Adipocyte (in vitro differentiated cells): ENCODE data around the gene LRRFIP1.

Source experiments
- DNase-seq: peaks from one replicate; pipeline ENCODE4 v3.0.0-alpha.2; 2015; ENCODE audit warnings: low read depth
- H3K27me3 ChIP-seq: replicated peaks from 2 replicates; pipeline ENCODE4 v1.7.0; 2013; ENCODE audit warnings: mild to moderate bottlenecking, low read length, moderate library complexity; ENCODE audit not compliant: control insufficient read depth, insufficient read depth
- H3K36me3 ChIP-seq: 2 replicates; pipeline ENCODE4 v1.7.0; 2013; ENCODE audit warnings: low read length, mild to moderate bottlenecking, moderate library complexity; ENCODE audit not compliant: control insufficient read depth, insufficient read depth, severe bottlenecking
- H3K4me1 ChIP-seq: 2 replicates; pipeline ENCODE4 v1.7.0; 2013; ENCODE audit warnings: mild to moderate bottlenecking, low read length, moderate library complexity; ENCODE audit not compliant: control insufficient read depth, insufficient read depth
- H3K4me3 ChIP-seq: 2 replicates; pipeline ENCODE4 v1.7.0; 2013; ENCODE audit warnings: mild to moderate bottlenecking, low read length, moderate library complexity
- H3K9ac ChIP-seq: 2 replicates; pipeline ENCODE4 v1.7.0; 2013; ENCODE audit warnings: mild to moderate bottlenecking, low read length, moderate library complexity
- H3K9me3 ChIP-seq: 2 replicates; pipeline ENCODE4 v1.7.0; 2013; ENCODE audit warnings: mild to moderate bottlenecking, low read length, moderate library complexity; ENCODE audit not compliant: control insufficient read depth

Gene LRRFIP1

GRCh38 chr2:237669628-237670392 is 42.4 kb downstream of the LRRFIP1 start:
- peak; percentile 88 for DNase-seq
- Histone ChIP-seq H3K4me1 (peaks cover 27% of the 10 kb centered on the region), H3K9me3 (no peaks in the 10 kb centered on the region), H3K36me3 (no peaks in the 10 kb centered on the region), H3K27me3 (no peaks in the 10 kb centered on the region), H3K9ac (peak overlapping the region; percentile 78), H3K4me3 (peak overlapping the region; percentile 66)

DNA sequence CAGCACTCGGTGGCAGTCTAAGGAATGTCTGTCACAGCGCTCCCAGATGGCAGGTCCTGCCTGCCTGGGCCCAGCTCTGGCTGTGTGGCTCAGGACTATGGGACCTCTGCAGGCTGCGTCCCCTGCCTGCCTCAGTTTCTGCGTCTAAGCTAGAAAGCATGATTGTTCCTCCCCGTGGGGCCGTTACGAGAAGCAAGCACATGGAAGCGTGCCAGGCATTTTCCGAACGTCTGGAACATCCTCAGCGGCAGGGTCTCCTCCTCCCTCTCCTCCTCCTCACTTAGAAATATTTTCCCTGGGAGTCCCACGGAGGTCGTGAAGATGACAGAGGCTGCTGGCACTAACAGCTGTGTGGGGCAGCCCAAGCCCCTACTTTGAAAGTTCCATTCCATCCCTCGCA is 43.3 kb downstream of the LRRFIP1 start:
- no peak for DNase-seq
- H3K4me1 ChIP-seq: peaks cover 34% of the 10 kb centered on the region
- peak overlapping the region; percentile 78 for H3K9ac ChIP-seq
- H3K36me3 ChIP-seq: no peaks in the 10 kb centered on the region
- peak overlapping the region; percentile 66 for H3K4me3 ChIP-seq
- no peaks in the 10 kb centered on the region for H3K27me3 ChIP-seq
- H3K9me3 ChIP-seq: no peaks in the 10 kb centered on the region

DNA sequence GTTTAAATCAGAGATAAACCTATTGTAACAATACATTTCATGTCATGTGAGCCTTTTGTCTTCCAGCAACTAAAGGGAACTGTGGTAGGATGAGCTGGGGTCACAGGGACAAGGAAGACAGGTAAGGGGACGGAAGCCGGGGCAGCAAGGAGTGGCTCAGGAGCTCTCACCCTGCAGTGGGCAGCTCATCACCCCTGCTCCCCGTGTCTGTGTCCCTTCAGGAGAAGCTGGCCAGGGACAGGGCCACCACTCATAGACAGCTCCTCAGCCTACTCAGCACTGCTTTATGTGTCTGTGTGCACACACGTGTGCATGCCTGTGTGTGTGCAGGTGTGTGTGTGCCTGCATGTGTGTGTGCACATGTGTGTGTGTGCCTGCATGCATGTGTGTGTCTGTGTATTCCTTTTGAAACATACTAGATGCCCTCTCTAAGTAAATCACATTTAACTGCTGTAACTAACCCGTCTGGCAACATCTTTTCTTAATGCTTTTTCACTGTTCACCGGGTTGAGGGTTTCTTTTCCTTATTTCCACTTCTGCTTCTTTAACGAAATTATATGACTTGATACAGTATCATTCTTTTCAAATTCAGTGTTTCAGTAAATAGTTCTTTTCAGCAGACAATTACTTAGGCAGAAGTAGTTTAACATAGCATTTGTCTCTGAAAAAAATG is 44.2 kb downstream of the LRRFIP1 start:
- no peak for DNase-seq
- Histone ChIP-seq H3K4me1 (peaks cover 37% of the 10 kb centered on the region), H3K9ac (no peak overlapping the region), H3K27me3 (no peaks in the 10 kb centered on the region), H3K36me3 (no peaks in the 10 kb centered on the region), H3K4me3 (no peak overlapping the region), H3K9me3 (no peaks in the 10 kb centered on the region)

GRCh38 chr2:237672731-237673129 is 45.3 kb downstream of the LRRFIP1 start:
- Histone ChIP-seq H3K4me3 (no peak overlapping the region), H3K9ac (no peak overlapping the region), H3K9me3 (no peaks in the 10 kb centered on the region), H3K36me3 (no peaks in the 10 kb centered on the region), H3K27me3 (no peaks in the 10 kb centered on the region), H3K4me1 (peaks cover 47% of the 10 kb centered on the region)
- DNase-seq: no peak

GRCh38 chr2:237673130-237674001 is 46.0 kb downstream of the LRRFIP1 start:
- no peaks in the 10 kb centered on the region for H3K36me3 ChIP-seq
- peaks cover 52% of the 10 kb centered on the region for H3K4me1 ChIP-seq

GRCh38 chr2:237674731-237675276 is 47.4 kb downstream of the LRRFIP1 start:
- H3K4me1 ChIP-seq: peaks cover 53% of the 10 kb centered on the region
- H3K9me3 ChIP-seq: no peaks in the 10 kb centered on the region
- peak overlapping the region; percentile 36 for H3K9ac ChIP-seq
- H3K4me3 ChIP-seq: no peak overlapping the region
- no peaks in the 10 kb centered on the region for H3K27me3 ChIP-seq
- no peaks in the 10 kb centered on the region for H3K36me3 ChIP-seq
- peak; percentile 70 for DNase-seq

More at GRCh38 chr2:237673130-237674001, 46.0 kb downstream of the LRRFIP1 start:
- DNase-seq: peak; percentile 60
- H3K27me3 ChIP-seq: no peaks in the 10 kb centered on the region
- H3K4me3 ChIP-seq: no peak overlapping the region
- H3K9me3 ChIP-seq: no peaks in the 10 kb centered on the region
- H3K9ac ChIP-seq: no peak overlapping the region

GRCh38 chr2:237675316-237675715 is 47.9 kb downstream of the LRRFIP1 start:
- H3K27me3 ChIP-seq: no peaks in the 10 kb centered on the region
- H3K36me3 ChIP-seq: no peaks in the 10 kb centered on the region
- H3K4me1 ChIP-seq: peaks cover 49% of the 10 kb centered on the region
- H3K4me3 ChIP-seq: no peak overlapping the region
- H3K9me3 ChIP-seq: no peaks in the 10 kb centered on the region
- peak overlapping the region; percentile 36 for H3K9ac ChIP-seq
- no peak for DNase-seq

- no peak for DNase-seq
- no peaks in the 10 kb centered on the region for H3K27me3 ChIP-seq
- peaks cover 5% of the 10 kb centered on the region for H3K36me3 ChIP-seq
- H3K9me3 ChIP-seq: no peaks in the 10 kb centered on the region
- H3K4me3 ChIP-seq: no peak overlapping the region
- peaks cover 27% of the 10 kb centered on the region for H3K4me1 ChIP-seq
- no peak overlapping the region for H3K9ac ChIP-seq
Observed at GRCh38 chr2:237680702-237681478, 53.5 kb downstream of the LRRFIP1 start.

- Histone ChIP-seq H3K4me1 (peaks cover 20% of the 10 kb centered on the region), H3K4me3 (no peak overlapping the region), H3K9me3 (no peaks in the 10 kb centered on the region), H3K9ac (no peak overlapping the region), H3K36me3 (peaks cover 5% of the 10 kb centered on the region), H3K27me3 (no peaks in the 10 kb centered on the region)
- DNase-seq: no peak
Observed at GRCh38 chr2:237682151-237682550, 54.8 kb downstream of the LRRFIP1 start.

DNA sequence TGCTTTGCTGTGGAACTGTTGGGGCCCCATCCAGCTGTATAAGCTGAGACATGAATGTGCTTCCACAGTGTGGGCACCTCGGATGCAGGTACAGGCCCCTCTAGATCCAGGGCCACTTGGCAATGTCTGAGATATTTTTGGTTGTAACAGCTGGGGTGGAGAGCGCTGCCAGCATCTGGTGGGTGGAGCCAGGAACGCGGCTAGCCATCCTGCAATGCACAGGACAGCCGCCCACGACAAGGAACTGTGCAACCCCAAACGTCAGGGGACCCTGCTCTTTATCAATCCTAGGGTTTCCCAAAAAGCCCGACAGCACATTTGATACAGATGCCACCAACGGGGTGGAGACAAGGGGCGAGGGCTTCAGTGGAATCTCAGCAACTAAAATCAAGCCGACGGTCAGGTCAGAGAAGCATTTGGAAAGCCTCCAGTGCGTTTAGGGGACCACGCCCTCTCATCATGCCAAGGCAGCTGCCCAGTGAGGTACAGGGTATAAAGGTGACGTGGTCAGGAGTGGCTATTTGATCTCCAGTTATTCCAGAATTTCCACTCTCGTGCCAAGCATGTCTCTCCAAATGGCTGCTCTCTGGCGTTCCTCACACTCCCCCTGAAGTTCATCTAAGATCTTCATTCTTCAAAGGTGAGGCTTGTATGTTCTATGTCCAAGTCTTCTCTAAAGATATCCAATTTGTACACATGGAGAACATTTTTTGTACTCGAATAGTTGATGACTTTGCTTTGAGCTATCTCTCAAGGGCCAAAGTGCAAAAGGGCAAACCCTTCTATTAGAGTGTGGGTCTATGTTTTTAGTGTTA is 55.7 kb downstream of the LRRFIP1 start:
- H3K4me1 ChIP-seq: peaks cover 19% of the 10 kb centered on the region
- H3K4me3 ChIP-seq: no peak overlapping the region
- no peaks in the 10 kb centered on the region for H3K27me3 ChIP-seq
- peaks cover 5% of the 10 kb centered on the region for H3K36me3 ChIP-seq
- H3K9ac ChIP-seq: no peak overlapping the region
- no peaks in the 10 kb centered on the region for H3K9me3 ChIP-seq
- DNase-seq: no peak
